SK-N-MC (cell line): ENCODE data around the gene MISP3.
"Not testable (repeated sequence)": the region's sequence is repeated elsewhere in the genome, so short reads cannot be mapped to it uniquely, and the experiment has no call there.

ENCODE experiments used
- DNase-seq: peaks from one replicate; pipeline ENCODE4 v3.0.0-alpha.2; 2011; ENCODE audit warnings: low read depth, low spot score
- H3K27ac ChIP-seq: fragments of 200-600 bp; sonication (generic); 2 replicates; pipeline ENCODE4 v1.5.1; 2016; ENCODE audit warnings: mixed run types
- H3K36me3 ChIP-seq: fragments of 200-600 bp; sonication (generic); 2 replicates; pipeline ENCODE4 v1.6.1; 2017; ENCODE audit warnings: antibody characterized with exemption, low read length, mixed read lengths; ENCODE audit not compliant: insufficient read depth
- H3K4me3 ChIP-seq: fragments of 200-600 bp; sonication (generic); 2 replicates; pipeline ENCODE4 v1.5.1; 2016
- H3K9ac ChIP-seq: fragments of 200-600 bp; sonication (generic); 2 replicates; pipeline ENCODE4 v1.8.0; 2017; ENCODE audit warnings: mixed run types, mixed read lengths; ENCODE audit not compliant: insufficient read length
- H3K9me3 ChIP-seq: fragments of 200-600 bp; sonication (generic); 2 replicates; pipeline ENCODE4 v1.6.1; 2017; ENCODE audit warnings: low read depth, mild to moderate bottlenecking, antibody characterized with exemption, low read length, moderate library complexity, mixed read lengths
- EZH2 ChIP-seq: fragments of 200-600 bp; sonication (generic); IDR thresholded peaks from one replicate; pipeline ENCODE4 v1.6.1; 2017; ENCODE audit warnings: antibody characterized with exemption
- FOXP2 ChIP-seq: optimal IDR thresholded peaks from 2 replicates; pipeline ENCODE3; 2011; ENCODE audit warnings: mild to moderate bottlenecking, moderate library complexity; ENCODE audit not compliant: insufficient read depth; ENCODE audit errors: extremely low read length, control extremely low read depth
- POLR2AphosphoS5 ChIP-seq: IDR thresholded peaks from 2 replicates; pipeline ENCODE4 v1.6.1; 2012; ENCODE audit warnings: mild to moderate bottlenecking, low read depth, low read length, borderline replicate concordance

Gene MISP3

DNA sequence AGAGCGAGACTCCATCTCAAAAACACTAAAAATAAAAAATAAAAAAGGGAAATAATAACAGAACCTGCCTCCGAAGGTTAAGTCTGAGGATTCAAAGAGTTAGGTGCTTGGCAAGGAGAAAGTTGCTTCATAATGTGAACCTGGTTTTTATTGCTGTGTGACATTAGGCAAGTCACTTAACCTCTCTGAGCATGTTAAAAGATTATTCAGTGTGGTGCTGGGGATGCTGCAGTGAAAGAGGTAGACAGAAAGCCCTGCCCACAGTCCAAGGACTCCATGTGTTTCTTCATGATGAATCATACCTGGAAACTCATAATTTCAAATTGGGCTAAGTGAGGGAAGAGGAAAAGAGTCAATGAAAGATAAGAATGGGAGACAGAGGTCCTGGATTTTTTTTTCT, 38.6 kb upstream of the MISP3 start:
- H3K9ac ChIP-seq, result no peak overlapping the region
- TF ChIP-seq FOXP2 (no peak), EZH2 (no peak), POLR2AphosphoS5 (no peak)
- no peak overlapping the region for H3K4me3 ChIP-seq
- H3K9me3 ChIP-seq, result no peaks in the 10 kb centered on the region
- H3K36me3 ChIP-seq, result no peaks in the 10 kb centered on the region
- DNase-seq, result no peak
- H3K27ac ChIP-seq, result no peak overlapping the region

DNA sequence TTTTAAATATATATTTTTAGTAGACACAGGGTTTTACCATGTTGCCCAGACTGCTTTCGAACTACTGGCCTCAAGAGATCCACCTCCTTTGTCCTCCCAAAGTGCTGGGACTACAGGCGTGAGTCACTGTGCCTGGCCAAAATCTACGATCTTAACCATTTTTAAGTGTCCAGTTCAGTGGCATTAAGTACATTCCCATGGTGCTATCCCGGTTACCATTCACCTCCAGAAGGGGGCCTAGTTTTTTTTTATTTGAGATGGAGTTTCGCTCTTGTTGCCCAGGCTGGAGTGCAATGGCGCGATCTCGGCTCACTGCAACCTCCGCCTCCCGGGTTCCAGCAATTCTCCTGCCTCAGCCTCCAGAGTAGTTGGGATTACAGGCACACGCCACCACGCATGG, 37.4 kb upstream of the MISP3 start:
- H3K36me3 ChIP-seq, H3K4me3 ChIP-seq, DNase-seq, H3K27ac ChIP-seq, H3K9ac ChIP-seq, H3K9me3 ChIP-seq: not testable (repeated sequence)

DNA sequence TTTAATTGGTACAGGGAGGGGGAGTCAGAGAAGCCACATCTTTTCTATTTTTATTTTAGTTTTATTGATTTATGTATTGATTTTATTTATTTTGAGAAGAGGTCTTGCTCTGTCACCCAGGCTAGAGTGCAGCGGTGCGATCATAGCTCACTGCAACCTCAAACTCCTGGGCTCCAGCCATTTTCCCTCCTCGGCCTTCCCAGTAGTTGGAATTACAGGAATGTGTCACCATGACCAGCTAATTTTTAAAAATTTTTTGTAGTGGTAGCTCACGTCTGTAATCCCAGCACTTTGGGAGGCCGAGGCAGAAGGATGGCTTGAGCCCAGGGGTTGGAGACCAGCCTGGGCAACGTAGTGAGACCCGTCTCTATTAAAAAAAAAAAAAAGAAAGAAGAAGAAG, 36.9 kb upstream of the MISP3 start:
- H3K9me3 ChIP-seq, result no peaks in the 10 kb centered on the region
- no peak overlapping the region for H3K9ac ChIP-seq
- H3K4me3 ChIP-seq, result no peak overlapping the region
- DNase-seq, result no peak
- no peaks in the 10 kb centered on the region for H3K36me3 ChIP-seq
- no peak overlapping the region for H3K27ac ChIP-seq
- TF ChIP-seq POLR2AphosphoS5, result no peak
- TF ChIP-seq EZH2, result no peak
- no peak for TF ChIP-seq FOXP2

GRCh38 chr19:14039181-14039580, 33.4 kb upstream of the MISP3 start:
- H3K9me3 ChIP-seq, result no peaks in the 10 kb centered on the region
- TF ChIP-seq EZH2, result no peak
- TF ChIP-seq FOXP2, result no peak
- TF ChIP-seq POLR2AphosphoS5, result no peak
- no peak overlapping the region for H3K27ac ChIP-seq
- no peak overlapping the region for H3K9ac ChIP-seq
- no peak for DNase-seq
- H3K36me3 ChIP-seq, result no peaks in the 10 kb centered on the region
- H3K4me3 ChIP-seq, result no peak overlapping the region

GRCh38 chr19:14042659-14043608, 29.7 kb upstream of the MISP3 start:
- DNase-seq, H3K36me3 ChIP-seq, H3K9ac ChIP-seq, H3K4me3 ChIP-seq, H3K27ac ChIP-seq, H3K9me3 ChIP-seq: not testable (repeated sequence)

DNA sequence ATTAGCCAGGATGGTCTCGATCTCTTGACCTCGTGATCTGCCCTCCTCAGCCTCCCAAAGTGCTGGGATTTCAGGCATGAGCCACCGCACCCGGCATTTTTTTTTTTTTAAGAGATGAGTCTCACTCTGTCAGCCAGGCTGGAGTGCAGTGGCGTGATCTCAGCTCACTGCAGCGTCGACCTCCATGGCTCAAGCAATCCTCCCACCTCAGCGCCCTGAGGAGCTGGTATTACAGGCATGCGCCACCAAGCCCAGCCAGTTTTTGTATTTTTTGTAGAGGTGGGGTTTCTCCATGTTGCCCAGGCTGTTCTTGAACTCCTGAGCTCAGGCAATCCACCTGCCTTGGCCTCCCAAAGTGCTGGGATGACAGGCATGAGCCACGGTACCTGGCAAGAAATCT, 24.7 kb upstream of the MISP3 start:
- not testable (repeated sequence) for H3K9me3 ChIP-seq, H3K9ac ChIP-seq, H3K4me3 ChIP-seq, H3K36me3 ChIP-seq, H3K27ac ChIP-seq, DNase-seq

GRCh38 chr19:14048443-14049153, 24.0 kb upstream of the MISP3 start:
- H3K9me3 ChIP-seq, result no peaks in the 10 kb centered on the region
- H3K27ac ChIP-seq, result no peak overlapping the region
- no peak for TF ChIP-seq POLR2AphosphoS5
- no peak for TF ChIP-seq FOXP2
- TF ChIP-seq EZH2, result no peak
- no peak for DNase-seq
- H3K4me3 ChIP-seq, result no peak overlapping the region
- H3K9ac ChIP-seq, result no peak overlapping the region
- peaks cover 5% of the 10 kb centered on the region; the same call in 1 of the 2 replicates for H3K36me3 ChIP-seq

- no peaks in the 10 kb centered on the region for H3K9me3 ChIP-seq
- DNase-seq, result no peak
- H3K36me3 ChIP-seq, result peaks cover 7% of the 10 kb centered on the region; the same call in 1 of the 2 replicates
- no peak overlapping the region for H3K4me3 ChIP-seq
- H3K27ac ChIP-seq, result no peak overlapping the region
- TF ChIP-seq POLR2AphosphoS5 (no peak), FOXP2 (no peak), EZH2 (no peak)
- H3K9ac ChIP-seq, result no peak overlapping the region
Measured at GRCh38 chr19:14050512-14050911, 22.1 kb upstream of the MISP3 start.

GRCh38 chr19:14050961-14051360, 21.6 kb upstream of the MISP3 start:
- not testable (repeated sequence) for H3K9ac ChIP-seq, H3K36me3 ChIP-seq, DNase-seq

More at GRCh38 chr19:14050961-14051360, 21.6 kb upstream of the MISP3 start:
- H3K27ac ChIP-seq, H3K4me3 ChIP-seq, H3K9me3 ChIP-seq: not testable (repeated sequence)
